Suprapubic skin (tissue), 4 donors: ENCODE results near the gene PPP2R2D. TPM values are rescaled to one million over a fixed set of nuclear protein-coding genes. Genes with fewer than 3 reads are reported as not detected.

Source experiments
- DNase-seq, 2 donors: peaks; one replicate each; pipeline ENCODE4 v3.0.0-alpha.2; 2019; ENCODE audit warnings: low spot score in 2 of 2
- H3K27ac ChIP-seq: fragments of 200-600 bp; sonication (generic); one replicate; pipeline ENCODE4 v1.5.1; 2019
- H3K27me3 ChIP-seq: fragments of 200-600 bp; sonication (generic); one replicate; pipeline ENCODE4 v1.5.1; 2019
- H3K36me3 ChIP-seq: fragments of 200-600 bp; sonication (generic); one replicate; pipeline ENCODE4 v1.5.1; 2019
- H3K4me1 ChIP-seq: fragments of 200-600 bp; sonication (generic); one replicate; pipeline ENCODE4 v1.5.1; 2019
- H3K4me3 ChIP-seq: fragments of 200-600 bp; sonication (generic); one replicate; pipeline ENCODE4 v1.5.1; 2019; ENCODE audit warnings: mild to moderate bottlenecking
- H3K9me3 ChIP-seq: fragments of 200-600 bp; sonication (generic); one replicate; pipeline ENCODE4 v1.5.1; 2019
- CTCF ChIP-seq, 2 donors: fragments of 200-600 bp in 1 of 2; fragments of 450-650 bp in 1 of 2; sonication (generic) in 1 of 2; IDR thresholded peaks; one replicate each; pipeline ENCODE4 v1.5.1; 2016 to 2019; ENCODE audit warnings: antibody characterized with exemption in 2 of 2, mild to moderate bottlenecking in 1 of 2, moderate library complexity in 1 of 2
- EP300 ChIP-seq: sonication (generic); formaldehyde crosslinking; IDR thresholded peaks from one replicate; pipeline ENCODE4 v1.6.1; 2017; ENCODE audit warnings: antibody characterized with exemption
- POLR2A ChIP-seq, 2 donors: fragments of 450-650 bp; IDR thresholded peaks; one replicate each; pipeline ENCODE4 v1.6.1; 2017; ENCODE audit warnings: antibody characterized with exemption in 2 of 2, mild to moderate bottlenecking in 2 of 2, moderate library complexity in 2 of 2
- POLR2AphosphoS5 ChIP-seq, 3 donors: sonication (generic); formaldehyde crosslinking; IDR thresholded peaks; one replicate each; pipeline ENCODE4 v1.6.1; 2017; ENCODE audit warnings: antibody characterized with exemption in 3 of 3
- WGBS: methylation state at CpG from one replicate; pipeline ENCODE4 v1.1.5; 2018; 5-methylcytosine and 5-hydroxymethylcytosine counted together
- total RNA-seq, 4 donors: library from RNA; depleted of rRNA; stranded (reverse); fragments of >200 nt; gene quantifications; one replicate each; pipeline ENCODE4 v1.1.0, GENCODE V29; 2016

PPP2R2D gene
- total RNA-seq, 4 donors from 2014 or later, result 22.6 to 67.2 (median 30.1) TPM

GRCh38 chr10:132005147-132005546, 104.3 kb downstream of the PPP2R2D start:
- H3K9me3 ChIP-seq, result no peaks in the 10 kb centered on the region
- 98% methylated on average over 5 of the region's 6 CpGs for WGBS
- no peaks in the 10 kb centered on the region for H3K27me3 ChIP-seq
- H3K27ac ChIP-seq, result no peak overlapping the region
- H3K36me3 ChIP-seq, result no peaks in the 10 kb centered on the region
- no peak for DNase-seq
- H3K4me3 ChIP-seq, result no peak overlapping the region
- TF ChIP-seq EP300 (no peak), POLR2A (IDR thresholded peaks at IDR 0.05) (no peak), CTCF (IDR thresholded peaks at IDR 0.05) (no peak)
- H3K4me1 ChIP-seq, result no peaks in the 10 kb centered on the region

- no peak overlapping the region for H3K4me3 ChIP-seq
- no peak for TF ChIP-seq POLR2A (IDR thresholded peaks at IDR 0.05)
- TF ChIP-seq POLR2AphosphoS5 (IDR thresholded peaks at IDR 0.05), result no peak
- TF ChIP-seq EP300, result no peak
- no peak for TF ChIP-seq CTCF (IDR thresholded peaks at IDR 0.05)
- no peak for DNase-seq
These were observed 106.2 kb downstream of the PPP2R2D start for GRCh38 chr10:132006966-132007365.

GRCh38 chr10:132007681-132008080, 106.9 kb downstream of the PPP2R2D start:
- H3K36me3 ChIP-seq, result no peaks in the 10 kb centered on the region
- H3K27me3 ChIP-seq, result no peaks in the 10 kb centered on the region
- WGBS, result 95% methylated on average over 10 of the region's 10 CpGs
- no peaks in the 10 kb centered on the region for H3K4me1 ChIP-seq
- no peak for TF ChIP-seq CTCF (IDR thresholded peaks at IDR 0.05)
- no peak for TF ChIP-seq EP300
- TF ChIP-seq POLR2AphosphoS5 (IDR thresholded peaks at IDR 0.05), result no peak
- TF ChIP-seq POLR2A (IDR thresholded peaks at IDR 0.05), result no peak
- H3K27ac ChIP-seq, result no peak overlapping the region
- H3K9me3 ChIP-seq, result no peaks in the 10 kb centered on the region
- H3K4me3 ChIP-seq, result no peak overlapping the region
- DNase-seq, result no peak

More at GRCh38 chr10:132006966-132007365, 106.2 kb downstream of the PPP2R2D start:
- Histone ChIP-seq H3K9me3 (no peaks in the 10 kb centered on the region), H3K4me1 (no peaks in the 10 kb centered on the region), H3K27me3 (no peaks in the 10 kb centered on the region), H3K27ac (no peak overlapping the region), H3K36me3 (no peaks in the 10 kb centered on the region)
- 80% methylated on average over 4 of the region's 4 CpGs for WGBS

Other genes starting within 250 kb of the PPP2R2D start
- 100 to 1,000 TPM in 3 of 4 donors, 10 to 100 TPM in 1; 81.2 to 162 (median 135) TPM for gene BNIP3, start 80.9 kb downstream of the PPP2R2D start, total RNA-seq
- gene JAKMIP3, start 164.9 kb downstream of the PPP2R2D start, total RNA-seq, result 1 to 10 TPM in 1 of 4 donors, under 1 TPM in 3; 0.15 to 2.4 (median 0.51) TPM